HG02884 (cell line): ENCODE results near the gene QKI.
"Not testable (repeated sequence)": the region's sequence is repeated elsewhere in the genome, so short reads cannot be mapped to it uniquely, and the experiment has no call there.

ENCODE experiments used
- ATAC-seq: cut with Tn5 transposase; IDR thresholded peaks from one replicate; pipeline ENCODE4 v1.9.1; 2021; ENCODE audit warnings: mild to moderate bottlenecking, moderate library complexity; ENCODE audit not compliant: unreplicated experiment

QKI gene

DNA sequence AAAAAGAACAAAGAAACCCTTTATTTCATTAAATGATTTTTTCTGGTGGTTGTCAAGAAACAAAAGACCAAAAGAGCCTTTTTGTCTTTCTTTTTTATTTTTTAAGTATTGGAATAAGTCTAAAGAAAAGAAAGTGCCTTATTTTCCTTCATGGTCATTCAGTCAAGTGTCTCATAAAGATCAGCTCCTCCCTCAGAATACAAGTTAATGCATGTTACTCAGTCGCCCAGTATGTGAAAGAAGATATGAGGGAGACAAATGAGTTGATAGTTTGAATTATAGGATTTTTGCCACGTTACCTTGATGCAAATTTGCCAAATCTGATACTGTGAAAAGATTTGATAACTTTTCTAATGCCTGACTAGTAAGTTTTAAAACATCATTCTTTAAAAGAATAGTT lies 157.2 kb downstream of the QKI start:
- ATAC-seq = no peak

DNA sequence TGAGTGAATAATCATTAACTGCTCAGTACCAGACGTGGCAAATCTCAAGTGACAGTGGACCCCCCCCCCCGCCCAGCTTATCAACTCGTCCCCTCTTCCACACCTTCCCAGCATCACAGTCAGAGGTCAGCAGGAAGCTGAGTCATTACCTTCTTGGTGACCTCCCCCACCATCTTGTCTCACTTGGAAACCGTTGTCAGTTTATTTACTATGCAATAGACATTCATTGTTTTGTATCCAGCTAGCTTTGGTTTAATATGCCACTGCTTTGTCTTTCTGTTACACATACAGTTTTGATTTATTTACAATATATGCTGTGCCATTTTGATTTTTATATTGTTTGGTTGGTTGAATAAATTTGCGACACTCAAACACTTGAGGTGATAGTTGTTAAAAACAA lies 158.1 kb downstream of the QKI start:
- no peak for ATAC-seq

DNA sequence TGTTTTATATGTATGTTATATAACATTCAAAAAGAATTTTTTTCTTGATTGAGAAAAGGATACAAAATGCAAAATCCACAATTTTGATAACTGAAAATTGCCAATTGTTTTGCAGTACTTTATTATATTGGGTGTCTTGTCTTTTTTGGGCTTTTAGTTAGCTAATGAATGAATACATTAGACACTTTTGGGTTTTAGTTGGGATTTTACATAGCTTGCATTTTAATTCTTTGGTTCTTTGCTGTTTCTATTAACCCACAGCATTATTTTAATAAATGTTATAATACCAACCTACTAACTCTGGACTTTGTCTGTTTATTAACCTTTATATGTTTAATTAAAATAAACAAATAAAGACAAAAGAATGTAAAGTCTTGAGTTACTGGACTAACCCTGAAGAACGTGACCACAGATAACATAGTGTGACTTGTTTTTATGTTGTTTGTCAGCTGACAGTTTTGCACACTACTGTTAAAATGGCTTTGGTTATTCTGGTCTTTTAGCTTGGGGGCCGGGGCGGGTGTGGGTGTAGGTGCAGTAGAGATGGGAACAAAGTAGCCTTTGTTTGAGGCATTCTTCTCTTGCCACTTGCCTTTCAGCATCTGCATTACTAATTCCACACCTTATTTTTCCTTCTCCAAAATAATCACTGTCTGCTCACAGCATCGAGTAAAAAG lies 159.1 kb downstream of the QKI start:
- no peak for ATAC-seq

DNA sequence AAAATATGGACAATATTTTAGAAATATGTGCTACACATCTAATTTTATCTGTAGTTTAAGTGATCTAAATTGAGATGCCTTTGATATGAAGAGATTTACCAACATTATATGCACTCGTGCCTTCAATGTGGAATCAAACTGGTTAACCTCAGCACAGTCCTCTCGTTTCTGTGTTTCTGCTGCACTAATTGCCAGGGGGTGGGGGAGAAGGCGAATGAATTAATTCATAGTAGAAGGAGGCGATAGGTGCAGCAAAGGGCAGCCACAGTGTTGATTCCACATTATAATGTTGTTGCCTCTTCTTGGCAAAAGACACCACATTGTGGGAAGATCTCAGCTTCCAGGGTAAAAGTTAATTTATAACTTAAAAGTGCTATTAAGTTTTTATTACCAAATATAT lies 161.6 kb downstream of the QKI start:
- ATAC-seq = no peak

DNA sequence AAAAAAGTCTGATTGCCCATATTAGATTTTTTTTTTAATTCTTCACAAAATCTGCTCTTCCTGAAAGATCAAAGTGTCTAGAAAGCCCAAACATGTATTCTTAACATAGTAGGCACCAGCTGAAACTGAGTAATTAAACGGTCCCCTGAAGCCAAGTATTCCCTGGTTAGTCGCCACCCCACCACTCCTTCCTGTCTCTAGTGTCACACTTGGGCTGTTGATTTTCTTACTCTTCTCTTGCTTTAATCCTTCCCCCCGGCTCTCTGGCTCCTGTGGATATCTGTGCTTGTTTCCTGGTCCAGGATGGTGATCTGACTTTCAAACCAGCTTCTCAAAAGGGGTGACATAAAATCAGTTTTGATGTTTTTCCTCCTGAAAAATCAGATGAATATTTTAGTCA lies 162.9 kb downstream of the QKI start:
- no peak for ATAC-seq

- no peak for ATAC-seq
Measured at GRCh38 chr6:163579111-163579879, 164.8 kb downstream of the QKI start.

DNA sequence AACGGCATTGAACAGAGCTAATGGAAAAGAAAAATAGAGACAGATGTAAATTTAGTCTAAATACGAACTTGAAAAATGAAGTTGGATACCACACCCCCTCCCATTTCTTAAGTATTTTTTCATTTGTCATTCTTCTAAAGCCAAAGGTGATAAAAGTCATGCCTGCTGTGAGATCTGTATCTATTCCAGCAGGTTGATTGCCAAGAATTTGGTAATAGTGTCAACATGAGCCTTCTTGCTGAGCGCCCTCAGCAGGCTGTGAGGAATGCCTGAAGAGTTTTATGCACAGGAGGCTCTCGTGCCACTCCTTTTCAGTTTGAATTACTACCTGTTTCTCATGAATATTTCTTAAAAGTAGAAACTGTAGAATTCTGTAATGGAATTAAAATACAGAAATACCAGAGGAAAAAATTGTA lies 165.4 kb downstream of the QKI start:
- no peak for ATAC-seq

DNA sequence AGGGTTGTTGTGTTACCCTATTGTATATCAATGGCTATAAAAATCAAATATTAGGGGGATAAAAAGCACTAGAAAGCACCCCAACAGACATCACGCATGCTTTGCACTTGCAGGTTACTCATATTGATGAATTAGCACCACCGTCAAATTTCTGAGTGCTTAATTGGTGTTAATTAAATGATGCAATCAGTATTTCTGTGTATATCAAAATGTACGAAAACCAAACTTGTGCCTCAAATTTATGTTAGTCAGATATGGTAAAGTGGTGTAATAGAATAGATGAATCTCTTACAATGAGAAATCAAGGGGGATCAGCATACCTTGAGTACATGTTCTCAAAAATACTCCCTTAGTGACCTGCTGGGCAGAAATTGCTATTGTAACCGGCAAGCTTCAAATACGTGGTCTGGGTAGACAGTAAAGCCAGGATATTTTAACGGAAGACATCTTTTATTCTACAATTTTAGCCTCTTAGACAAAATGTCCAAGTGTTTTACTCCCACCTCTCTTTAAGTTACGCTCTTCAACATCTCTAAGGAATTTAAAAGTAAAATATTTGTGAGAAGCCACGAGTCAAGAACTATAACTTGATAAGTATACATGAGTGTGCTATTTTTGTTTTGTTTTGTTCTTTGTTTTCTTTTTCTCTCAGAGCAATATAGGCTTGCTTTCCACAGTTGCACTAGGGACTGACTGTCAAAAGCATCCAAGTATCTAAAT lies 166.0 kb downstream of the QKI start:
- ATAC-seq = no peak

- no peak for ATAC-seq
Measured at GRCh38 chr6:163583558-163583957, 169.0 kb downstream of the QKI start.

DNA sequence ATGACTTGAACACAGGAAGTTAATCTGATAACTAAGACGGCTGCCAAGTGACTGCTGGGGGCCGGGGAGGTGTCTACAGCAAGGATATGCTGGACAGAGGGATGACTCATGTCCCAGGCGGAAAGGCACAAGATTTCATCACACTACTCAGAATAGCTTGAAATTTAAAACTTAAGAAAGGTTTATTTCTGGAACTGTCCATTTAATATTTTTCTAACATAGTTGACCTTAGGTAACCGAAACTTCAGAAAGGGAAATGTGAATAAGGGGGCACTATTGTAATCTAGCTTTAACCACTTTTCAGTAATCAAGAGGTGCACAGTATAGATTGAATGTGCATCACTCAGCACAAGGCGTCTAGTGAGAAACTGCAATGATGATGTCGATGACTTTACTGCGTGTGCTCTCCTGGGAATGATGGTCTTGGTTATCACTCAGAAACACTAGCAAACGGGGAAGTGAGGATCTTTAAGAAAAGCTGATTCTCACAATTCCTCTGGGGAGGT lies 171.5 kb downstream of the QKI start:
- no peak for ATAC-seq

GRCh38 chr6:163586888-163587287 lies 172.4 kb downstream of the QKI start:
- no peak for ATAC-seq

DNA sequence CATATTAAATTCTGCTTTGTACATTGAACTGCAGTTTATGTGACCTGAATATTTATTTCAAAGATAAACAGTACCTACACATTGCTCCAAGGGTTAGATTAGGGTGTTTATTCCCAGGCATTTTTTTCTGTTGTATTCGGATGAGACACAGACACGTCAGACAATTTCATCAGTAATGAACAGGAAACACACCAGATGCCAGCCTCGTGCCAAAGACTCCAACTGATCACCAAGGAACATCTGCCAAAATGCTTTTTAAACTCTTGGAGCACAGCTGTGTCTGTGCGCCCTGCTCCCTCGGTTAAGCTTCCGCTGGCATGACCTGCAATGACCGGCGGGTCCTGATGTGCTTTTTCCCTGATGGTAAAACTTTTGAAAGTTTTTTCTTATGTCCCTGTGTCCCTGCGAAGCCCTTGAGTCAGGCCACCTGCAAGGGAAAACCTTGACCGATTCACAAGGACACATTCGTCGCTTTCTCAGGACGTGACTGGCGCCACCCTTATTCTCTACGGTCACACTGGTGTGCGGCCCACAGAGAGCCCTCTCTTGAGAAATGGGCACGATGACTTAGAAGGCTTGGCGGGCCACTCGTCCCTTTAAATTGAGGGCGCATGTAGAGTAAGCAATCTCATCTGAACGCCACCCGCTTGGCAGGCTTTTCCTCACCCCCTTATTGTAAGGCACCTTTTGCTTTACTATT lies 173.9 kb downstream of the QKI start:
- ATAC-seq = no peak

DNA sequence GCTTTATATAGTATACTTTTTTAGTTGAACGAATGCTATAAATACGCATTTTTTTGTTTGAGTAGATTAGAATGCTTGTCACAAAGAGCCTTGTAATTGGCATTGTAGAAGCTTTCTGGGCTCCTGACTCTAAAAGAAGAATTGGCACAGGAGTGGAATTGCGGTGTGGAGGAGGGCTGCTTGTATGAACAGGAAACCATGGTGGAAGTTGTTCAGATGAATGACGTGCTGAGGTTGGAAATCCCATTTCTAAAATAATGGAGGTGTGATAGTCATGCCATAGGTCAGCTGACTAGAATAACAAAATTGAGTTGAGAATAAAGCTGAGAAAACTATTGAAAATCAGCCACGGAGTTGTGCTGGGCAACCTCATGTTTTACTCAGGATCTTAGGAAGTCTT lies 174.9 kb downstream of the QKI start:
- no peak for ATAC-seq

DNA sequence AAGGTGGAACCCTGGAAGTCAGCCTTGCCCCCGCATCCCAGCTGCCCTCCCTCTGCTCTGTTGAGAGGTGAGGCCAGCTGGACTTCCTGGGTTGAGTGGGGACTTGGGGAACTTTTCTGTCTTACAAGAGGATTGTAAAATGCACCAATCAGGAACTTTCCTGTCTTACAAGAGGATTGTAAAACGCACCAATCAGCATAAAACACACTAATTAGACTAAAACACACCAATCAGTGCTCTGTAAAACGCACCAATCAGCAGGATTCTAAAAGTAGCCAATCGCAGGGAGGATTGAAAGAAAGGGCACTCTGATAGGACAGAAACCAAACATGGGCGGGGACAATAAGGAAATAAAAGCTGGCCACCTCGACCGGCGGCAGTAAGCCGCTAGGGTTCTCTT lies 175.6 kb downstream of the QKI start:
- ATAC-seq = not testable (repeated sequence)

- no peak for ATAC-seq
Measured at GRCh38 chr6:163592872-163593271, 178.4 kb downstream of the QKI start.

GRCh38 chr6:163596174-163596573 lies 181.7 kb downstream of the QKI start:
- ATAC-seq = no peak

DNA sequence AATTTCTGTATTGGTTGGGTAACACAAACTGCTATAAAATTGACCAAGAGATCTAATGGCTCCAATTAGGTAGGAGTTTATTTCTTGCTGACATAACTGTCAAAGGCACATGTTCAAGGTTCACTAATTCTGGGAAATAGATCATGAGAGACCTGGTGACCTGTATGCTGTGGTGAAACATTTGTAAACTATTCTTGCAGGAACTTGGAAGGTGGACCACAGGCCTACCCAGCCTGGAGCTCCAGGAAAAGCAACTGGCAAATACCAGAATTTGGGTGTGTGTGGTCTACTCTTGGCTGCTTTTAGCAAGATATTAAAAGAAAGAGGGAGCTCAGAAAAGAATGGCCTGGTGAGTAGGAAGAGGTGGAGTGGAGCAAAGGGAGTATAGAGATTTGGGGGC lies 184.6 kb downstream of the QKI start:
- no peak for ATAC-seq

DNA sequence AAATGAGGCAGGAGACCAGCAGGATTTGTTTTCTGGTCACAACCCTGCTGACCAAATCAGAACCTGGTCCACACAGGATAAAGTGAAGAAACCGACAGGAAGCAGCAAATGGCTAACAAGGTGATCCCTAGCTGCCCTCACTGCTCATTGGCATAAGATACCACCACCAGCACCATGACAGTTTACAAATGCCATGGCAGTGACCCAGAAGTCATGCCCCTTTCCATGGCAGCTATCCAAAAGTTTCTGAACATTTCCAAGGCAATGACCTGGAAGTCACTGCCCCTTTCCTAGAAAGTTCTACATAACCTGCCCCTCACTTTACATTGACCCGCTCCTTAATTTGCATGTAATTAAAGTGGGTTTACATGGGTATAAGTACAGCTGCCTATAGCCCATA lies 185.2 kb downstream of the QKI start:
- ATAC-seq = no peak

GRCh38 chr6:163600331-163600730 lies 185.8 kb downstream of the QKI start:
- no peak for ATAC-seq

DNA sequence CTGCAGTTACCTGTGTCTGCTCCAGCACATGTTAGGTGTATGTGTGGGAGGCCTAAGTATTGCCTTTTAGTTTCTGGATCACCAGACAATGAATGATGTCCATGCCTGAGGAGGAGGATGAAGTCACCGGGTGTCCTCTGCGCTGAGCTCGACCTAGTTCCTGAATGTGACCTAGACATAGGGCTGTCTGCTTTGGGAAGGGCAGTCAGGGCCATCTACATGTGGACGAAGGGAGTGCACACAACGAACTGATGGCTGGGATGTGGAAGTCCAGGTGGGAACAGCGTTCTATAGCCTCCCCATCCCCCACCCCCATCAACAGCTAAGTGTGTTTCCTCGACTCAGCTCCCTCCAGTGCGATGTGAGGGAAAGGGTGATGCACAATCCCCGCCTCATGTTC lies 186.3 kb downstream of the QKI start:
- no peak for ATAC-seq

- ATAC-seq = no peak
Measured at GRCh38 chr6:163602851-163603250, 188.3 kb downstream of the QKI start.
